HL-60 (cell line): ENCODE measurements around the gene TSG101.

Experiments
- POLR2AphosphoS5 ChIP-seq: IDR thresholded peaks from 2 replicates; pipeline ENCODE4 v1.6.1; 2012; ENCODE audit warnings: low read depth
- SPI1 ChIP-seq: IDR thresholded peaks from 2 replicates; pipeline ENCODE4 v1.6.1; 2012; ENCODE audit warnings: low read depth, mild to moderate bottlenecking, borderline replicate concordance
- TF ChIP-seq, protein P1 (sequence below): IDR thresholded peaks from one replicate; pipeline ENCODE4 v1.5.1; 2011; ENCODE audit warnings: low read length, control low read depth, inconsistent platforms; ENCODE audit not compliant: insufficient read depth
- TF ChIP-seq, protein P2 (sequence below): IDR thresholded peaks from 2 replicates; pipeline ENCODE4 v1.6.1; 2012; ENCODE audit warnings: low read depth; ENCODE audit not compliant: insufficient replicate concordance

DNA sequence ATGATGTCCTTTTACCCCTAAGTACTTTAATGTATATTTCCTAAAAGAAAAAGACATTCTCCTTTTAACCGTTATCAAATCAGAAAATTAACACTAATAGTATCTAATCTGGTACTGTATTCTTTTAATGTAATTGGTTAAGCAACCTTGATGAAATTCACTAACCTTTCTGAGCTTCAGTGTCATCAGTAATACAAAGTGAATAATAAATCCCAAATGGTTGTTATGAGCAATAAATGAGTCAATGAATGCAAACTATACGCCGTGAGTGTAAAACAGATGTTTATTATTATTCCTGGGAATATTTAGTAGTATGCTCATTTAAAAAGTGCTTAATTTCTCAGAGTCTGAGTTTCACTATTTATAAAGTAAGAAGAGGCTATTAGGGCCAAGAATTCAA is 40.3 kb upstream of the TSG101 start:
- TF ChIP-seq, protein P1, sequence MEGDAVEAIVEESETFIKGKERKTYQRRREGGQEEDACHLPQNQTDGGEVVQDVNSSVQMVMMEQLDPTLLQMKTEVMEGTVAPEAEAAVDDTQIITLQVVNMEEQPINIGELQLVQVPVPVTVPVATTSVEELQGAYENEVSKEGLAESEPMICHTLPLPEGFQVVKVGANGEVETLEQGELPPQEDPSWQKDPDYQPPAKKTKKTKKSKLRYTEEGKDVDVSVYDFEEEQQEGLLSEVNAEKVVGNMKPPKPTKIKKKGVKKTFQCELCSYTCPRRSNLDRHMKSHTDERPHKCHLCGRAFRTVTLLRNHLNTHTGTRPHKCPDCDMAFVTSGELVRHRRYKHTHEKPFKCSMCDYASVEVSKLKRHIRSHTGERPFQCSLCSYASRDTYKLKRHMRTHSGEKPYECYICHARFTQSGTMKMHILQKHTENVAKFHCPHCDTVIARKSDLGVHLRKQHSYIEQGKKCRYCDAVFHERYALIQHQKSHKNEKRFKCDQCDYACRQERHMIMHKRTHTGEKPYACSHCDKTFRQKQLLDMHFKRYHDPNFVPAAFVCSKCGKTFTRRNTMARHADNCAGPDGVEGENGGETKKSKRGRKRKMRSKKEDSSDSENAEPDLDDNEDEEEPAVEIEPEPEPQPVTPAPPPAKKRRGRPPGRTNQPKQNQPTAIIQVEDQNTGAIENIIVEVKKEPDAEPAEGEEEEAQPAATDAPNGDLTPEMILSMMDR, result no peak
- no peak for TF ChIP-seq POLR2AphosphoS5
- TF ChIP-seq SPI1, result no peak
- TF ChIP-seq, protein P2, sequence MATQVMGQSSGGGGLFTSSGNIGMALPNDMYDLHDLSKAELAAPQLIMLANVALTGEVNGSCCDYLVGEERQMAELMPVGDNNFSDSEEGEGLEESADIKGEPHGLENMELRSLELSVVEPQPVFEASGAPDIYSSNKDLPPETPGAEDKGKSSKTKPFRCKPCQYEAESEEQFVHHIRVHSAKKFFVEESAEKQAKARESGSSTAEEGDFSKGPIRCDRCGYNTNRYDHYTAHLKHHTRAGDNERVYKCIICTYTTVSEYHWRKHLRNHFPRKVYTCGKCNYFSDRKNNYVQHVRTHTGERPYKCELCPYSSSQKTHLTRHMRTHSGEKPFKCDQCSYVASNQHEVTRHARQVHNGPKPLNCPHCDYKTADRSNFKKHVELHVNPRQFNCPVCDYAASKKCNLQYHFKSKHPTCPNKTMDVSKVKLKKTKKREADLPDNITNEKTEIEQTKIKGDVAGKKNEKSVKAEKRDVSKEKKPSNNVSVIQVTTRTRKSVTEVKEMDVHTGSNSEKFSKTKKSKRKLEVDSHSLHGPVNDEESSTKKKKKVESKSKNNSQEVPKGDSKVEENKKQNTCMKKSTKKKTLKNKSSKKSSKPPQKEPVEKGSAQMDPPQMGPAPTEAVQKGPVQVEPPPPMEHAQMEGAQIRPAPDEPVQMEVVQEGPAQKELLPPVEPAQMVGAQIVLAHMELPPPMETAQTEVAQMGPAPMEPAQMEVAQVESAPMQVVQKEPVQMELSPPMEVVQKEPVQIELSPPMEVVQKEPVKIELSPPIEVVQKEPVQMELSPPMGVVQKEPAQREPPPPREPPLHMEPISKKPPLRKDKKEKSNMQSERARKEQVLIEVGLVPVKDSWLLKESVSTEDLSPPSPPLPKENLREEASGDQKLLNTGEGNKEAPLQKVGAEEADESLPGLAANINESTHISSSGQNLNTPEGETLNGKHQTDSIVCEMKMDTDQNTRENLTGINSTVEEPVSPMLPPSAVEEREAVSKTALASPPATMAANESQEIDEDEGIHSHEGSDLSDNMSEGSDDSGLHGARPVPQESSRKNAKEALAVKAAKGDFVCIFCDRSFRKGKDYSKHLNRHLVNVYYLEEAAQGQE, result no peak
